A673 (cell line): ENCODE measurements around the gene HS6ST2. TPM values are rescaled to one million over a fixed set of nuclear protein-coding genes. Genes with fewer than 3 reads are reported as not detected.

ENCODE experiments used
- BruUV-seq: library from RNA; stranded (reverse); fragments of 400-500 nt; replicated peaks from 2 replicates; lab custom pipeline; 2021; lab: Mats Ljungman, UMichigan
- CTCF ChIA-PET: fragments of 300-600 bp; sonication (Branson Sonifier 250); formaldehyde crosslinking; loops from one replicate; lab custom pipeline; 2022; ENCODE audit warnings: antibody characterized with exemption; lab: Charles Lee
- POLR2A ChIA-PET: fragments of 300-600 bp; sonication (Branson Sonifier 250); formaldehyde crosslinking; loops from one replicate; lab custom pipeline; 2022; ENCODE audit warnings: antibody characterized with exemption; ENCODE audit not compliant: low non-redundant PET; lab: Charles Lee
- DNase-seq: peaks from one replicate; pipeline ENCODE4 v3.0.0-alpha.2; 2015; ENCODE audit warnings: low spot score
- H3K27ac ChIP-seq: fragments of 200-600 bp; sonication (generic); 2 replicates; pipeline ENCODE4 v1.5.1; 2016; ENCODE audit warnings: mixed run types, low read depth, mild to moderate bottlenecking, mixed read lengths, antibody characterized with exemption, low read length; ENCODE audit not compliant: poor library complexity, severe bottlenecking
- H3K27me3 ChIP-seq: fragments of 200-600 bp; sonication (generic); replicated peaks from 2 replicates; pipeline ENCODE4 v1.6.1; 2017; ENCODE audit warnings: mixed run types, low read depth, mild to moderate bottlenecking, mixed read lengths, antibody characterized with exemption, low read length; ENCODE audit not compliant: insufficient read depth, poor library complexity
- H3K36me3 ChIP-seq: fragments of 200-600 bp; sonication (generic); 2 replicates; pipeline ENCODE4 v1.6.1; 2016; ENCODE audit warnings: mixed run types, mild to moderate bottlenecking, mixed read lengths, antibody characterized with exemption, low read length; ENCODE audit not compliant: insufficient read depth, poor library complexity, severe bottlenecking
- H3K4me1 ChIP-seq: fragments of 200-600 bp; sonication (generic); 2 replicates; pipeline ENCODE4 v1.6.1; 2017; ENCODE audit warnings: mixed run types, mild to moderate bottlenecking, mixed read lengths, antibody characterized with exemption, low read length; ENCODE audit not compliant: insufficient read depth, poor library complexity, severe bottlenecking
- H3K4me3 ChIP-seq: fragments of 200-600 bp; sonication (generic); 2 replicates; pipeline ENCODE4 v1.5.1; 2016; ENCODE audit warnings: low read depth, mixed run types, mild to moderate bottlenecking, mixed read lengths, low read length; ENCODE audit not compliant: poor library complexity, severe bottlenecking
- H3K9me3 ChIP-seq: fragments of 200-600 bp; sonication (generic); 2 replicates; pipeline ENCODE4 v1.6.1; 2016; ENCODE audit warnings: mixed run types, low read depth, mild to moderate bottlenecking, mixed read lengths, antibody characterized with exemption, low read length; ENCODE audit not compliant: poor library complexity, severe bottlenecking
- EZH2 ChIP-seq: fragments of 200-600 bp; sonication (generic); IDR thresholded peaks from 2 replicates; pipeline ENCODE4 v1.6.1; 2017; ENCODE audit warnings: borderline replicate concordance, low read depth, mild to moderate bottlenecking, mixed read lengths, antibody characterized with exemption, low read length; ENCODE audit not compliant: poor library complexity, severe bottlenecking
- intact Hi-C: fragments of 100-400 bp; cut with micrococcal nuclease; formaldehyde crosslinking; loops from one replicate; pipeline ENCODE4 v1.10.0; 2022; ENCODE audit not compliant: unreplicated experiment
- total RNA-seq: library from RNA; stranded (reverse); gene quantifications from 2 replicates; pipeline ENCODE4 v1.2.3, GENCODE V29; 2021
- TF ChIP-seq, protein P1 (sequence below): fragments of 300-800, 200-600 bp; sonication (generic); conservative IDR thresholded peaks from 2 replicates; pipeline ENCODE4 v1.5.1; 2017; ENCODE audit warnings: low read depth, mild to moderate bottlenecking, antibody characterized with exemption, low read length, moderate library complexity, mixed read lengths

Gene HS6ST2
- total RNA-seq, 1 experiment from 2014 or later, result 6.9 TPM

DNA sequence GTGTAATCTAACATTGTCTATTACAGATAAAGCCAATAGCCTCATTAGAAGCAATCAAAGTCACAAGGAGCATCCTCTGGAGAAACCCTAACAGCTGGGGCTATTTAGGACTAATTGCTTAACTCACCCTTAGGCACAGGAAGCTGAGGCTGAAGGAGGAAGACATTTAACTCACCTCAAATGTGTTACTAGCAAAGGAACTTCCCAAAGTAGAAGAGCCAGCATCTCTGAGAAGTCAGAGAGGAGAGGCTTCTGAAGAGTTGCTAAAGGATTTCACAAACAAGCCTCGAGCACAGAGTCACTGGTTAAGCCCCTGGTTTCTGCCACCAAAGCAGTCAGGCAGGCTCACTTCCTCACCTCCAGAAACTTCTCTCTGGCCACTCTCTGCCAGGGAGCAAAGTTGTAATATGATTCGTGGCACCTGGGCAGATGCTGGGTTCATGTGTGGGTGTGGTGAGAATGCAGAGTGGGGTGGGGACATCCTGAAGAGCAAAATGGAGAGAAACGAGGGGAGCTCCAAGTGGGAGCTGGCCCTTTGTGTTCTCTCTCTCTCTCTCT is 201.3 kb downstream of the HS6ST2 start:
- BruUV-seq, result no TSS peak
- Histone ChIP-seq H3K4me3 (no peak overlapping the region), H3K4me1 (no peaks in the 10 kb centered on the region), H3K36me3 (no peaks in the 10 kb centered on the region), H3K27ac (no peak overlapping the region), H3K27me3 (no peaks in the 10 kb centered on the region), H3K9me3 (no peaks in the 10 kb centered on the region)
- no peak for TF ChIP-seq EZH2
- TF ChIP-seq, protein P1, sequence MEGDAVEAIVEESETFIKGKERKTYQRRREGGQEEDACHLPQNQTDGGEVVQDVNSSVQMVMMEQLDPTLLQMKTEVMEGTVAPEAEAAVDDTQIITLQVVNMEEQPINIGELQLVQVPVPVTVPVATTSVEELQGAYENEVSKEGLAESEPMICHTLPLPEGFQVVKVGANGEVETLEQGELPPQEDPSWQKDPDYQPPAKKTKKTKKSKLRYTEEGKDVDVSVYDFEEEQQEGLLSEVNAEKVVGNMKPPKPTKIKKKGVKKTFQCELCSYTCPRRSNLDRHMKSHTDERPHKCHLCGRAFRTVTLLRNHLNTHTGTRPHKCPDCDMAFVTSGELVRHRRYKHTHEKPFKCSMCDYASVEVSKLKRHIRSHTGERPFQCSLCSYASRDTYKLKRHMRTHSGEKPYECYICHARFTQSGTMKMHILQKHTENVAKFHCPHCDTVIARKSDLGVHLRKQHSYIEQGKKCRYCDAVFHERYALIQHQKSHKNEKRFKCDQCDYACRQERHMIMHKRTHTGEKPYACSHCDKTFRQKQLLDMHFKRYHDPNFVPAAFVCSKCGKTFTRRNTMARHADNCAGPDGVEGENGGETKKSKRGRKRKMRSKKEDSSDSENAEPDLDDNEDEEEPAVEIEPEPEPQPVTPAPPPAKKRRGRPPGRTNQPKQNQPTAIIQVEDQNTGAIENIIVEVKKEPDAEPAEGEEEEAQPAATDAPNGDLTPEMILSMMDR, result no peak
- CTCF ChIA-PET, result no interaction called here
- POLR2A ChIA-PET, result no interaction called here
- DNase-seq, result no peak
- intact Hi-C loops, result no loop called here

DNA sequence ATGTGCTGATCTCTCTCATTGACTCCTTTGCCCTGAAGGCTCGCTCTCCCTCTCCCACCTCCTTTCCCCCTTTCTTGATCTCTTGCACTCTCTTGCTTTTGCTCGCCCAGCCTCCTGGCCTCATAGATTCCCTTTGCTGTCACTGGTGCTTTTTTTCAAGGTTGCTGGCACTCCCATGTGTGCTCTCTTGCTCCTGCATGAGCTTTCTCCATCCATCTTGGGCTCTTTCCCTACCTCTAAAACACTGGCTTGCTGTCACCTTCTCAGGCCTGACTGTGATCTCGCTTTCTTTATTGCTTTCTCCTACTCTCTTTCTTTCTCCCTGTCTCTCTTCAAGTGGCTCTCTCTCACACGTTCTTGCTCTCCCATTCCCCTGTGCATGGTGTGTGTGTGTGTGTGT is 202.0 kb downstream of the HS6ST2 start:
- TF ChIP-seq, protein P1, result no peak
- TF ChIP-seq EZH2, result no peak
- POLR2A ChIA-PET, result no interaction called here
- CTCF ChIA-PET, result no interaction called here
- H3K9me3 ChIP-seq, result no peaks in the 10 kb centered on the region
- no peaks in the 10 kb centered on the region for H3K36me3 ChIP-seq
- BruUV-seq, result no TSS peak
- no peak overlapping the region for H3K27ac ChIP-seq
- no peaks in the 10 kb centered on the region for H3K4me1 ChIP-seq
- H3K27me3 ChIP-seq, result no peaks in the 10 kb centered on the region
- intact Hi-C loops, result no loop called here
- DNase-seq, result no peak
- no peak overlapping the region for H3K4me3 ChIP-seq

DNA sequence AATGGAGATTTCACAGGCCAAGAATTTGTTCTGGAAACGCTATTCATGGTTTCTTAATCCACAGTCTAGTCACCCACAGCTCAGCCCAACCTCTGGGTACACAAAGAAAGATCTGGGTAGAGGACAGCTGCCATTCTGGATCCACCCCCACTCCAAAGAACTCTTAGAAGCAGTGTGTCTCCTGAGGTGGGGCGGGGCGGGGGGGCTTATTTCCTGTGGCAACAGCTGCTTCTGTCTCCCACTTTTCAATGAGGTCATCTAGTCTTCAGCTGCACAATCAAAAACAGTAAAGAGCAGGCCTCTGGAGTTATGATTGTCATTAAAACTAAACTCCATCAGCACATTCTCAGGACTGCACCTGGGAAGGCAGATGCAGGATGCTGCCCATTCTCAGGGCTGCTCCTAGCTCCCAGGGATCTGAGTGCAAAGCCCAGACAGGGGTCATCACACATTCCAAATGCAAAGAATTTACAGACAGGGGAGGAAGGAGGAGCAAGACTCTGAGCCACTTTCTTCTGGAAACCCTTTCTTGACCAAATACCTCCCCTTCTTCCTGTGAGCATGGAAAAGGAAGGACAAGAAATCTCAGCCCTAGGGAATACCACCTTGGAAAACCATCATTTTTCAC is 207.3 kb downstream of the HS6ST2 start:
- POLR2A ChIA-PET, result no interaction called here

More for the DNA sequence above, 207.3 kb downstream of the HS6ST2 start:
- H3K27ac ChIP-seq, result no peak overlapping the region
- no peak for DNase-seq
- CTCF ChIA-PET, result interaction anchor here (0.8 kb wide), 1 partner anchor 11 kb away, joined by 3 read pairs; no protein-coding TSS in a partner anchor
- H3K4me1 ChIP-seq, result no peaks in the 10 kb centered on the region
- no peaks in the 10 kb centered on the region for H3K9me3 ChIP-seq
- H3K36me3 ChIP-seq, result no peaks in the 10 kb centered on the region
- no TSS peak for BruUV-seq
- no peaks in the 10 kb centered on the region for H3K27me3 ChIP-seq
- TF ChIP-seq EZH2, result no peak
- TF ChIP-seq, protein P1, result no peak
- intact Hi-C loops, result no loop called here
- H3K4me3 ChIP-seq, result no peak overlapping the region
